ENCODE results near the gene USP27X.

Gene USP27X

GRCh38 chrX:49859491-49859890 is 19.8 kb upstream of the USP27X start:
- Histone ChIP-seq H4K8ac (ENCODE audit: low read length) (no peak overlapping the region), H4K91ac (ENCODE audit: low read length) (no peak overlapping the region), H3K4ac (ENCODE audit: low read depth in 1 of 2, low read length in 2 of 2) (no peak overlapping the region), H3K9ac (ENCODE audit: low read length) (no peak overlapping the region), H2BK15ac (ENCODE audit: low read depth, poor library complexity, severe bottlenecking) (no peak overlapping the region), H3K18ac (ENCODE audit: low read depth in 1 of 2, low read length in 2 of 2) (no peak overlapping the region), H3K23ac (ENCODE audit: low read length in 2 of 2) (no peak overlapping the region), H2BK5ac (ENCODE audit: low read depth, low read length, poor library complexity, severe bottlenecking) (no peak overlapping the region), H3K9me3 (ENCODE audit: control insufficient read depth, low read length) (no peaks in the 10 kb centered on the region), H3K14ac (ENCODE audit: low read length in 2 of 2) (no peak overlapping the region), H3K4me1 (ENCODE audit: control insufficient read depth, insufficient read depth, low read depth, low read length) (no peaks in the 10 kb centered on the region), H3K36me3 (ENCODE audit: control insufficient read depth in 1 of 2, insufficient read depth in 2 of 2, low read depth in 1 of 2, low read length in 2 of 2) (no peaks in the 10 kb centered on the region), H2BK120ac (ENCODE audit: low read depth, low read length) (no peak overlapping the region), H2BK12ac (ENCODE audit: low read length in 2 of 2) (no peak overlapping the region), H2AK5ac (ENCODE audit: low read length, severe bottlenecking) (no peak overlapping the region), H3K4me3 (ENCODE audit: insufficient read depth in 1 of 2, low read depth in 1 of 2, low read length in 2 of 2) (no peak overlapping the region), H3K27ac (ENCODE audit: low read length, poor library complexity, severe bottlenecking) (no peak overlapping the region), H3K27me3 (ENCODE audit: control insufficient read depth in 1 of 2, insufficient read depth in 1 of 2, low read length in 2 of 2) (peaks cover 0 to 33% of the 10 kb centered on the region in 2 experiments), H3K79me1 (replicated peaks; ENCODE audit: low read length, poor library complexity, severe bottlenecking) (no peaks in the 10 kb centered on the region), H3K4me2 (ENCODE audit: low read length, poor library complexity, severe bottlenecking) (no peak overlapping the region), H2AFZ (ENCODE audit: low read depth, low read length) (no peak overlapping the region)
- no peak for DNase-seq
- WGBS = no CpG with 5 or more reads among the region's 1 CpG

- H3K18ac ChIP-seq (ENCODE audit: low read depth in 1 of 2, low read length in 2 of 2) = no peak overlapping the region
These were observed 18.3 kb upstream of the USP27X start for GRCh38 chrX:49860867-49861535.

GRCh38 chrX:49862093-49862492 is 17.2 kb upstream of the USP27X start:
- Histone ChIP-seq H3K23ac (ENCODE audit: low read length in 2 of 2) (no peak overlapping the region), H3K79me1 (replicated peaks; ENCODE audit: low read length, poor library complexity, severe bottlenecking) (no peaks in the 10 kb centered on the region), H3K4me3 (ENCODE audit: insufficient read depth in 1 of 2, low read depth in 1 of 2, low read length in 2 of 2) (no peak overlapping the region), H3K27me3 (ENCODE audit: control insufficient read depth in 1 of 2, insufficient read depth in 1 of 2, low read length in 2 of 2) (peaks cover 0 to 28% of the 10 kb centered on the region in 2 experiments), H2BK15ac (ENCODE audit: low read depth, poor library complexity, severe bottlenecking) (no peak overlapping the region), H4K8ac (ENCODE audit: low read length) (no peak overlapping the region), H4K91ac (ENCODE audit: low read length) (no peak overlapping the region), H3K9me3 (ENCODE audit: control insufficient read depth, low read length) (no peaks in the 10 kb centered on the region), H2AFZ (ENCODE audit: low read depth, low read length) (no peak overlapping the region), H2BK12ac (ENCODE audit: low read length in 2 of 2) (no peak overlapping the region), H3K27ac (ENCODE audit: low read length, poor library complexity, severe bottlenecking) (no peak overlapping the region), H2AK5ac (ENCODE audit: low read length, severe bottlenecking) (no peak overlapping the region), H3K9ac (ENCODE audit: low read length) (no peak overlapping the region), H3K18ac (ENCODE audit: low read depth in 1 of 2, low read length in 2 of 2) (no peak overlapping the region), H3K14ac (ENCODE audit: low read length in 2 of 2) (no peak overlapping the region), H3K4ac (ENCODE audit: low read depth in 1 of 2, low read length in 2 of 2) (no peak overlapping the region), H3K36me3 (ENCODE audit: control insufficient read depth in 1 of 2, insufficient read depth in 2 of 2, low read depth in 1 of 2, low read length in 2 of 2) (no peaks in the 10 kb centered on the region), H2BK5ac (ENCODE audit: low read depth, low read length, poor library complexity, severe bottlenecking) (no peak overlapping the region), H2BK120ac (ENCODE audit: low read depth, low read length) (no peak overlapping the region), H3K4me1 (ENCODE audit: control insufficient read depth, insufficient read depth, low read depth, low read length) (no peaks in the 10 kb centered on the region), H3K4me2 (ENCODE audit: low read length, poor library complexity, severe bottlenecking) (no peak overlapping the region)
- no peak for DNase-seq

More at GRCh38 chrX:49860867-49861535, 18.3 kb upstream of the USP27X start:
- no peaks in the 10 kb centered on the region for H3K36me3 ChIP-seq (ENCODE audit: control insufficient read depth in 1 of 2, insufficient read depth in 2 of 2, low read depth in 1 of 2, low read length in 2 of 2)
- no peak overlapping the region for H3K4ac ChIP-seq (ENCODE audit: low read depth in 1 of 2, low read length in 2 of 2)
- no peak overlapping the region for H2BK15ac ChIP-seq (ENCODE audit: low read depth, poor library complexity, severe bottlenecking)
- peaks cover 0 to 33% of the 10 kb centered on the region in 2 experiments for H3K27me3 ChIP-seq (ENCODE audit: control insufficient read depth in 1 of 2, insufficient read depth in 1 of 2, low read length in 2 of 2)
- no peak overlapping the region for H3K9ac ChIP-seq (ENCODE audit: low read length)
- no peak overlapping the region for H3K23ac ChIP-seq (ENCODE audit: low read length in 2 of 2)
- H3K4me3 ChIP-seq (ENCODE audit: insufficient read depth in 1 of 2, low read depth in 1 of 2, low read length in 2 of 2) = no peak overlapping the region
- H3K27ac ChIP-seq (ENCODE audit: low read length, poor library complexity, severe bottlenecking) = no peak overlapping the region
- H3K9me3 ChIP-seq (ENCODE audit: control insufficient read depth, low read length) = no peaks in the 10 kb centered on the region
- H3K79me1 ChIP-seq (replicated peaks; ENCODE audit: low read length, poor library complexity, severe bottlenecking) = no peaks in the 10 kb centered on the region
- H4K8ac ChIP-seq (ENCODE audit: low read length) = no peak overlapping the region
- no peak overlapping the region for H2BK5ac ChIP-seq (ENCODE audit: low read depth, low read length, poor library complexity, severe bottlenecking)
- H4K91ac ChIP-seq (ENCODE audit: low read length) = no peak overlapping the region
- no peak overlapping the region for H3K4me2 ChIP-seq (ENCODE audit: low read length, poor library complexity, severe bottlenecking)
- no peak overlapping the region for H2AFZ ChIP-seq (ENCODE audit: low read depth, low read length)
- 41% methylated on average over 2 of the region's 2 CpGs for whole genome bisulfite sequencing
- no peak overlapping the region for H2BK120ac ChIP-seq (ENCODE audit: low read depth, low read length)
- H3K14ac ChIP-seq (ENCODE audit: low read length in 2 of 2) = no peak overlapping the region
- H2AK5ac ChIP-seq (ENCODE audit: low read length, severe bottlenecking) = no peak overlapping the region
- no peaks in the 10 kb centered on the region for H3K4me1 ChIP-seq (ENCODE audit: control insufficient read depth, insufficient read depth, low read depth, low read length)
- no peak for DNase-seq
- no peak overlapping the region for H2BK12ac ChIP-seq (ENCODE audit: low read length in 2 of 2)

DNA sequence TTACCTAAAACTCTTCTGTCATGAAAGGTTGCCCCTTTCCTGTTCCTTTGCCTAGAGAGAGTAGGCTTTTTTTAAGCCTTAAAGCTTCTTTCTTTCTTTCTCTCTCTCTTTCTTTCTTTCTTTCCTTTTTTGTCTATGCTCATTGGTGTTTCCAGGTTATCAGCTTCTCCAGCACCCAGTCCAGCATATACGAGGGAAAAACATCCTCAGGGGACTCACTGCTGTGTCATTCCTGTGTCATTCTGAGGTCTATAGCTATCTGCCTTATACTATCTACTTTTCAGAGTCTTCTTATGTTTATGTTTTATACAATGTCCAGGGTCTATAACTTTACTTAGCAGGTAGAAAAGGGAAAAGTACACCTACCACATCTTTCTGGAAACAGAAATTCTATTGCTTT is 10.5 kb upstream of the USP27X start:
- Histone ChIP-seq H2AK5ac (ENCODE audit: low read length, severe bottlenecking) (no peak overlapping the region), H3K14ac (ENCODE audit: low read length in 2 of 2) (no peak overlapping the region), H3K79me1 (replicated peaks; ENCODE audit: low read length, poor library complexity, severe bottlenecking) (no peaks in the 10 kb centered on the region), H4K91ac (ENCODE audit: low read length) (no peak overlapping the region), H4K8ac (ENCODE audit: low read length) (no peak overlapping the region), H3K4ac (ENCODE audit: low read depth in 1 of 2, low read length in 2 of 2) (no peak overlapping the region), H3K36me3 (ENCODE audit: control insufficient read depth in 1 of 2, insufficient read depth in 2 of 2, low read depth in 1 of 2, low read length in 2 of 2) (no peaks in the 10 kb centered on the region), H3K4me2 (ENCODE audit: low read length, poor library complexity, severe bottlenecking) (no peak overlapping the region), H2AFZ (ENCODE audit: low read depth, low read length) (no peak overlapping the region), H3K23ac (ENCODE audit: low read length in 2 of 2) (no peak overlapping the region), H3K27ac (ENCODE audit: low read length, poor library complexity, severe bottlenecking) (no peak overlapping the region), H2BK120ac (ENCODE audit: low read depth, low read length) (no peak overlapping the region), H3K27me3 (ENCODE audit: control insufficient read depth in 1 of 2, insufficient read depth in 1 of 2, low read length in 2 of 2) (peaks cover 5 to 47% of the 10 kb centered on the region in 2 experiments), H3K18ac (ENCODE audit: low read depth in 1 of 2, low read length in 2 of 2) (no peak overlapping the region), H3K4me3 (ENCODE audit: insufficient read depth in 1 of 2, low read depth in 1 of 2, low read length in 2 of 2) (no peak overlapping the region), H2BK5ac (ENCODE audit: low read depth, low read length, poor library complexity, severe bottlenecking) (no peak overlapping the region), H3K9ac (ENCODE audit: low read length) (no peak overlapping the region), H3K9me3 (ENCODE audit: control insufficient read depth, low read length) (no peaks in the 10 kb centered on the region), H2BK15ac (ENCODE audit: low read depth, poor library complexity, severe bottlenecking) (no peak overlapping the region), H2BK12ac (ENCODE audit: low read length in 2 of 2) (no peak overlapping the region), H3K4me1 (ENCODE audit: control insufficient read depth, insufficient read depth, low read depth, low read length) (no peaks in the 10 kb centered on the region)
- no CpG with 5 or more reads among the region's 1 CpG for WGBS
- no peak for DNase-seq

Data from mesenchymal stem cell (in vitro differentiated cells and primary cell).